Fibroblast of the aortic adventitia (primary cell): ENCODE data around the gene CELF4. TPM values are rescaled to one million over a fixed set of nuclear protein-coding genes. Genes with fewer than 3 reads are reported as not detected.

Experiments
- DNase-seq: peaks from one replicate; pipeline ENCODE4 v3.0.0-alpha.2; 2010; ENCODE audit warnings: low read depth
- H3K4me3 ChIP-seq: 2 replicates; pipeline ENCODE4 v1.5.1; 2011; ENCODE audit warnings: low read depth, mild to moderate bottlenecking, control low read depth, low read length, moderate library complexity
- total RNA-seq: library from RNA; depleted of rRNA; stranded (reverse); fragments of >200 nt; gene quantifications from 2 replicates; pipeline ENCODE4 v1.2.3, GENCODE V29; 2012; ENCODE audit warnings: low replicate concordance
- TF ChIP-seq, protein P1 (sequence below): IDR thresholded peaks from 2 replicates; pipeline ENCODE4 v1.5.1; 2011; ENCODE audit warnings: mild to moderate bottlenecking, low read length, control low read depth, inconsistent platforms; ENCODE audit not compliant: insufficient read depth

Gene CELF4
- total RNA-seq, 1 donor, result not detected

DNA sequence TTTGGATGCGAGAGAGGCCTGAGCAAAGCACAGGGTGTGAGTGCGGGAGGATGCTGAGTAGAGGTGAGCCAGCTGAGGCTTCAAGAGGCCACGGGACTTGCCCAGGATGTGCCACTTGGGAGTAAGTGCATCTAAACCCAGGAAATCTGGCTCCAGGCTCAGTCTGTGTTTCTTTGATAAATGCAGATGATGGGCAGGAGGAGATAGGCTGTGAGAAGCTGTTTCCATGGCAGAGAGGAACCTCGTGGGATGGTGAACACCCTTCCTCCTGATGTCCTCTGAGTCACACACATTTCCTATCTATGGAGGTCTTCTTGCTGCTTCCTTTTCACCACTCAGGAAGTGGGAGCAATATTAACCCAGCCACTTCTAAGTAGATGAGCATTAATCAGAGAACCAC lies 38.4 kb upstream of the CELF4 start:
- no peak for DNase-seq
- TF ChIP-seq, protein P1, sequence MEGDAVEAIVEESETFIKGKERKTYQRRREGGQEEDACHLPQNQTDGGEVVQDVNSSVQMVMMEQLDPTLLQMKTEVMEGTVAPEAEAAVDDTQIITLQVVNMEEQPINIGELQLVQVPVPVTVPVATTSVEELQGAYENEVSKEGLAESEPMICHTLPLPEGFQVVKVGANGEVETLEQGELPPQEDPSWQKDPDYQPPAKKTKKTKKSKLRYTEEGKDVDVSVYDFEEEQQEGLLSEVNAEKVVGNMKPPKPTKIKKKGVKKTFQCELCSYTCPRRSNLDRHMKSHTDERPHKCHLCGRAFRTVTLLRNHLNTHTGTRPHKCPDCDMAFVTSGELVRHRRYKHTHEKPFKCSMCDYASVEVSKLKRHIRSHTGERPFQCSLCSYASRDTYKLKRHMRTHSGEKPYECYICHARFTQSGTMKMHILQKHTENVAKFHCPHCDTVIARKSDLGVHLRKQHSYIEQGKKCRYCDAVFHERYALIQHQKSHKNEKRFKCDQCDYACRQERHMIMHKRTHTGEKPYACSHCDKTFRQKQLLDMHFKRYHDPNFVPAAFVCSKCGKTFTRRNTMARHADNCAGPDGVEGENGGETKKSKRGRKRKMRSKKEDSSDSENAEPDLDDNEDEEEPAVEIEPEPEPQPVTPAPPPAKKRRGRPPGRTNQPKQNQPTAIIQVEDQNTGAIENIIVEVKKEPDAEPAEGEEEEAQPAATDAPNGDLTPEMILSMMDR, result no peak
- no peak overlapping the region for H3K4me3 ChIP-seq

DNA sequence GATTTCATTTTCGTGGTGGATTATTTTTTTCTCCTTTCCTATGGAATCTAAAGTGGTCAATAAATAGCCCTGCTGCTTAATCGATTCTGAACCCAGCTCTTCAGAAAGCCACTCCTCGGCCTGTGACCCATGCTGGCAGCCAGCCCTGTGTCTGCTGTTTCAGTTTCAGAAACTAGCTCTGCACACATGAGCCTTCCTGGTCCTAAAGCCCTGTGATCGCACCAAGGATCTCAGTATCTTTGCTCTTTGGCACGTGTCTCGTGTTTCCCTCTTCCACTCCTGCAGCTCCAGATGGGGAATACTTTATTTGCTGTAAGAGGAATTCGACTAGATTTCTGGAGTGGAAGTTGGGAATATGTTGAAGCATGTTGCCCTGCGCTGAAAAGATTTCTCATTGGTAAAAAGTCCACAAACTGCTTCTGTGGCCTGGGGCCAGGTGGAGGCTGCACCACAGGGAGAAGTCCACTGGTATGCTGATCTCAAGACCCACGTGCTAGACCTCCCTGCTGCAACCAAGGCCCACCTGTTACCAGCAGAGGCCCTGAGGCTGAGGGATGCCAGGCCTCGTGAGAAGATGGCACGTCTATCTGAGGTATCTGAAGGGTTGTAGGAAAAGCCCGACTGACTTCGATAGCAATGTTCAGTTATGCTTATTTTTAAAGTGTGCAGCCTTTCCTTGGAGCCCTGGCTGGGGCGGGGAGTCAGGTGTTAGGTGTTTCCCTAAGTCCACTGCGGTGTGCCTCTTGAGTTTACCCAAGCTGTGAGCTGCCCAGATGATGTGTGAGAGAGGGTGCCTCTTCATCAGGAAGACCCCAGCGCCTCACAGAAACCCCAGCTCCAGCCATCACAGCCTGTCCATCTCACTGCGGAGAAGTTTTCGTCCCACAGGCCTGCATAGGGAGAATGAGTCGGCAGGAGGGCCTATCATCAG lies 33.6 kb upstream of the CELF4 start:
- H3K4me3 ChIP-seq, result no peak overlapping the region
- no peak for DNase-seq
- TF ChIP-seq, protein P1, result no peak

DNA sequence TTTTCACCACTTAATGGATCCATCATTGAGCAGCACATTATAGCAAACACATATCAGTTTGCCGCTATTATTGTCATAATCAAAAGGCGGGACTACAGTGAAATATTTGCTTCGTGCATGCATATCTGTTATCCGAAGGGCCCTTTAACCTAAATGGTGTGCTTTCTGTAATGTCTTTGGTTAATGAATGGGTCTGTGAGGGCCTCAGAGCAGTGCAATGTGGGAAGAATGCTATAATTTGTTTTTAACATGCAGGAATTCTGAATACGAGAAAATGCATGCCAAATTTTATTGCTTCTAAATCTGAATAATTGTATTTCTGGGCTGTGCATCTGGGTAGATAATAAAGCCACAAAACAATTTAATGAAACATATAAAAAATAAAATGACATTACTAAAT lies 32.8 kb upstream of the CELF4 start:
- DNase-seq, result no peak
- TF ChIP-seq, protein P1, result no peak
- no peak overlapping the region for H3K4me3 ChIP-seq

DNA sequence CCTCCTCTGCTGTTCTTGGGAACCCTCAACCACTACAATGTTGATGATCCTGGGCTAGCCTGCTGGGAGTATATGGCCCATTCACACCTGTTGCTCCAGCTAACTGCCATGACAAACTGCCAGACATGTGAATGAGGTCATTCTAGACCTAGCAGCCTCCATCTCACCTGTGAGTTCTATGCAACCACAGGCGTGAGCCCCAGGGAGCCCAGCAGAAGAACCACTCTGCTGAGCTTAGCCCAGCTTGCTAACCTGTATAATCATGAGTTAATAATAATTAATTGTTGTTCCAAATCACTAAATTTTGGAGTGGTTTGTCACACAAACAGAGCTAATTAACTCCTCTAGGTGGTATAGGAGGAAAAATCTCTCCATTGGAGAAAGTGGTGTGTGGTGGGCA lies 24.7 kb upstream of the CELF4 start:
- no peak for DNase-seq
- TF ChIP-seq, protein P1, result no peak
- H3K4me3 ChIP-seq, result no peak overlapping the region

DNA sequence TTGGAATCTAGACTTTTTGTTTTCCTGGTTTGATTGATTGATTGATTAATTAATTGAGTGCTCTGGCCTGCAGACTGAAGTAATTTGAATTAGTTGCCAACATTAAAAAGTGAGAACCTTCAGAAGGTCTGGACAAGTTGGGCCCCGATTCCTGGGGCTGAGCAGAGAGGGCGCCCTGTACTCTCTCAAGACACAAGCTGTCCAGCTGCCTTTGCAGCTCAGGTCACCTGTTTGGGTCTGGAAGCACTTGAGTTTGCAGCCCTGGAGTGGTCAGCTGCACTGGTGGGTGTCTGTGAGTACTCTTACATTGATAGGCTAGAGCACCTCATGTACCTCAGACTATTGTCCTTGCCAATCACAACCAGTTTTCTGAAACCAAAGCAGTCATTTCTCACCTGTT lies 22.7 kb upstream of the CELF4 start:
- H3K4me3 ChIP-seq, result no peak overlapping the region
- TF ChIP-seq, protein P1, result no peak
- DNase-seq, result no peak

DNA sequence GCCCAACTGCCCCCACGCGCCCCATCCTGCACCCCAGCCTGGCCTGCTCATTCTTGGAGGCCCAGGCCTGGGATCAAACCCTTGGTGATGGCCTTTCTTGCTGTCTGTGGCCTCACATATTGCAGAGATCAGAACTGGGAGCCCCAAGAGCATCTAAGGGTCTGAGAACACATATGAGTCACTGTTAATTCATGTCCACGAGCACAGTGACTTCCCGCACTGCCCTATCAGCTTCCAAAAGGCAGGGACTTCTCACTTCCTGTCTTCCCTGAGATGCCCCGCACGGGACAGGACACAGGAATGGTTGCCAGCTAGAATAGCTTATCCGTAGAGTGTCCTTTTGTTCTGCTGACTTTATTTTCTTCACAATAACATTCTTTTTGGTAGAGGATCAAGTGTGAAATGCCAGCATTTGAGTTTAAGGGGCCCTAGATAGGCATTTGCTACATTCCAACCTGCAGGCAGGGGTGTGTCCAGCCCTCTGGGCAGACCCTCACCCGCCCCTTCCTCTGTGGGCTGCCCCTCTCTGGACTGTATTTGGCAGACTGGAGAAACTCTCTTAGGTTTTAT lies 21.1 kb upstream of the CELF4 start:
- H3K4me3 ChIP-seq, result no peak overlapping the region
- TF ChIP-seq, protein P1, result no peak
- DNase-seq, result no peak
